K562 (cell line): ENCODE results near the gene TNN. TPM values are rescaled to one million over a fixed set of nuclear protein-coding genes. Genes with fewer than 3 reads are reported as not detected.

Experiments used
- ATAC-seq: fragments of 200-7000 bp; cut with Tn5 transposase; 3 replicates; pipeline ENCODE4 v1.9.1; 2020; ENCODE audit warnings: moderate library complexity
- BruUV-seq: library from RNA; stranded (reverse); fragments of 400-500 nt; replicated peaks from 2 replicates; lab custom pipeline; 2021; lab: Mats Ljungman, UMichigan
- CTCF ChIA-PET: fragments of 300-600 bp; formaldehyde crosslinking; extraction: SDS; loops from one replicate; lab custom pipeline; 2021; ENCODE audit warnings: low intra/inter-chr PET ratio; lab: Yijun Ruan, JAX
- POLR2A ChIA-PET: fragments of 300-600, 350-650 bp; sonication (Branson Sonifier 250); formaldehyde crosslinking; extraction: SDS; loops from one replicate; lab custom pipeline; 2021; ENCODE audit warnings: antibody characterized with exemption, inconsistent platforms; lab: Yijun Ruan, JAX
- DNase-seq, 4 experiments: peaks; one replicate each; pipeline versions ENCODE4 v3.0.0 to v3.0.0-alpha.2; 2011 to 2018; ENCODE audit warnings: low spot score in 3 of 4, mixed read lengths in 3 of 4; ENCODE audit errors: extremely low read depth in 1 of 4
- FAIRE-seq: peaks from 2 replicates; lab custom pipeline; 2011; peaks lifted over from hg19 to GRCh38; lab: Jason Lieb, UNC
- H2AFZ ChIP-seq: 2 replicates; pipeline ENCODE4 v1.6.0; 2011; ENCODE audit warnings: low read depth, low read length, control low read depth, inconsistent platforms
- H3K27ac ChIP-seq: fragments of 200-600 bp; 3 replicates; pipeline ENCODE4 v1.8.0; 2011; ENCODE audit warnings: low read depth, mild to moderate bottlenecking, control low read depth, inconsistent platforms, low read length, moderate library complexity, mixed read lengths; ENCODE audit errors: extremely low read depth
- H3K27me3 ChIP-seq, 2 experiments: fragments of 300-600 bp in 1 of 2; 2 replicates in 1 of 2; 3 replicates in 1 of 2; pipeline versions ENCODE4 v1.6.0 to v1.8.0; 2011; ENCODE audit warnings: inconsistent platforms in 2 of 2, low read length in 2 of 2, mild to moderate bottlenecking in 1 of 2, mixed read lengths in 1 of 2, moderate library complexity in 1 of 2; ENCODE audit not compliant: control insufficient read depth in 2 of 2, insufficient read depth in 2 of 2
- H3K36me3 ChIP-seq: fragments of 300-600 bp; 3 replicates; pipeline ENCODE4 v1.8.0; 2011; ENCODE audit warnings: mild to moderate bottlenecking, low read length, inconsistent platforms; ENCODE audit not compliant: control insufficient read depth, insufficient read depth
- H3K4me1 ChIP-seq, 2 experiments: fragments of 200-600 bp in 1 of 2; replicated peaks in 1 of 2; 2 replicates in 1 of 2; 3 replicates in 1 of 2; pipeline versions ENCODE4 v1.5.1 to v1.8.0; 2011; ENCODE audit warnings: inconsistent platforms in 2 of 2, low read length in 2 of 2, mild to moderate bottlenecking in 1 of 2, mixed read lengths in 1 of 2, moderate library complexity in 1 of 2; ENCODE audit not compliant: control insufficient read depth in 2 of 2, insufficient read depth in 2 of 2
- H3K4me2 ChIP-seq: 2 replicates; pipeline ENCODE4 v1.6.1; 2011; ENCODE audit warnings: low read length, control low read depth, inconsistent platforms, mixed read lengths; ENCODE audit not compliant: insufficient read depth
- H3K4me3 ChIP-seq: fragments of 200-600 bp; sonication (generic), shearing (Covaris generic); 2 replicates; pipeline ENCODE4 v1.5.1; 2016; ENCODE audit warnings: control low read depth, inconsistent platforms
- H3K79me2 ChIP-seq: fragments of 200-600 bp; 3 replicates; pipeline ENCODE4 v1.8.0; 2011; ENCODE audit warnings: low read length, inconsistent platforms; ENCODE audit not compliant: control insufficient read depth, insufficient read depth
- H3K9ac ChIP-seq, 2 experiments: 2 replicates each; pipeline versions ENCODE4 v1.6.0 to v1.6.1; 2011; ENCODE audit warnings: low read depth in 2 of 2, low read length in 2 of 2, control low read depth in 1 of 2, inconsistent platforms in 1 of 2, mild to moderate bottlenecking in 1 of 2, mixed read lengths in 1 of 2; ENCODE audit not compliant: insufficient read depth in 1 of 2
- H3K9me1 ChIP-seq: one replicate; pipeline ENCODE4 v1.6.0; 2011; ENCODE audit warnings: inconsistent platforms, mild to moderate bottlenecking, low read length, moderate library complexity; ENCODE audit not compliant: control insufficient read depth, insufficient read depth
- H3K9me3 ChIP-seq: replicated peaks from 2 replicates; pipeline ENCODE4 v1.5.1; 2011; ENCODE audit warnings: low read depth, low read length, inconsistent platforms; ENCODE audit not compliant: control insufficient read depth, insufficient read depth
- H4K20me1 ChIP-seq: replicated peaks from 2 replicates; pipeline ENCODE4 v1.6.1; 2011; ENCODE audit warnings: low read length, inconsistent platforms, mixed read lengths; ENCODE audit not compliant: control insufficient read depth, insufficient read depth
- BRCA1 ChIP-seq, 2 experiments: fragments of 450-650 bp in 1 of 2; sonication (generic) in 1 of 2; formaldehyde crosslinking in 1 of 2; IDR thresholded peaks; 2 replicates each; pipeline versions ENCODE4 v1.5.0 to v1.6.1; 2017 to 2020; ENCODE audit warnings: mild to moderate bottlenecking in 1 of 2, missing genetic modification reagents in 1 of 2
- CBFA2T2 ChIP-seq: fragments of 450-650 bp; conservative IDR thresholded peaks from 2 replicates; pipeline ENCODE4 v1.6.1; 2017; ENCODE audit warnings: mild to moderate bottlenecking
- CCAR2 ChIP-seq: fragments of 200-400 bp; formaldehyde crosslinking; IDR thresholded peaks from 2 replicates; pipeline ENCODE4 v1.6.1; 2017; ENCODE audit warnings: mild to moderate bottlenecking, low read depth, low read length
- CTBP1 ChIP-seq: fragments of 450-650 bp; IDR thresholded peaks from 2 replicates; pipeline ENCODE4 v1.6.1; 2016; ENCODE audit warnings: borderline replicate concordance
- KAT7 ChIP-seq: sonication (generic); formaldehyde crosslinking; IDR thresholded peaks from 2 replicates; pipeline ENCODE4 v1.8.0; 2022; ENCODE audit warnings: missing genetic modification reagents, mild to moderate bottlenecking, borderline replicate concordance
- KLF1 ChIP-seq: fragments of 450-650 bp; IDR thresholded peaks from 2 replicates; pipeline ENCODE4 v1.6.1; 2016; ENCODE audit warnings: missing genetic modification characterization, missing compliant biosample characterization
- MIER1 ChIP-seq: fragments of 450-650 bp; IDR thresholded peaks from 2 replicates; pipeline ENCODE4 v1.6.1; 2016; ENCODE audit warnings: antibody characterized with exemption, mild to moderate bottlenecking, low read depth
- NFE2L1 ChIP-seq: fragments of 450-650 bp; IDR thresholded peaks from 2 replicates; pipeline ENCODE4 v1.6.1; 2016; ENCODE audit warnings: missing genetic modification characterization, low read depth, mild to moderate bottlenecking, missing compliant biosample characterization, moderate library complexity, borderline replicate concordance
- RBM17 ChIP-seq: fragments of 200-400 bp; formaldehyde crosslinking; IDR thresholded peaks from 2 replicates; pipeline ENCODE4 v1.6.1; 2017; ENCODE audit warnings: low read depth, mild to moderate bottlenecking, low read length, borderline replicate concordance
- RBM25 ChIP-seq: fragments of 200-400 bp; formaldehyde crosslinking; IDR thresholded peaks from 2 replicates; pipeline ENCODE4 v1.6.1; 2018; ENCODE audit warnings: low read length, low read depth, moderate library complexity; ENCODE audit not compliant: severe bottlenecking
- SFPQ ChIP-seq: fragments of 200-400 bp; formaldehyde crosslinking; IDR thresholded peaks from 2 replicates; pipeline ENCODE4 v1.6.1; 2017; ENCODE audit warnings: mild to moderate bottlenecking, low read depth, low read length, moderate library complexity
- SREBF2 ChIP-seq: sonication (generic); formaldehyde crosslinking; IDR thresholded peaks from 2 replicates; pipeline ENCODE4 v1.4.0; 2020; ENCODE audit warnings: mild to moderate bottlenecking, missing genetic modification reagents
- STAG1 ChIP-seq: sonication (generic); formaldehyde crosslinking; IDR thresholded peaks from 2 replicates; pipeline ENCODE4 v1.5.0; 2020; ENCODE audit warnings: missing genetic modification reagents, borderline replicate concordance
- ZBTB26 ChIP-seq: fragments of 450-650 bp; formaldehyde crosslinking; IDR thresholded peaks from 2 replicates; pipeline ENCODE4 v1.4.0; 2022; ENCODE audit warnings: missing genetic modification characterization
- ZNF146 ChIP-seq: IDR thresholded peaks from one replicate; pipeline ENCODE4 v1.6.1; 2018; ENCODE audit warnings: missing compliant biosample characterization; ENCODE audit not compliant: unreplicated experiment
- ZNF212 ChIP-seq: fragments of 450-650 bp; formaldehyde crosslinking; IDR thresholded peaks from 2 replicates; pipeline ENCODE4 v1.4.0; 2020; ENCODE audit warnings: mild to moderate bottlenecking
- ZNF3 ChIP-seq: fragments of 250-450 bp; sonication (Bioruptor Pico); IDR thresholded peaks from 2 replicates; pipeline ENCODE4 v1.5.0; 2021; ENCODE audit warnings: mild to moderate bottlenecking, moderate library complexity
- ZNF766 ChIP-seq: fragments of 200-800 bp; sonication (Bioruptor generic); conservative IDR thresholded peaks from 2 replicates; pipeline ENCODE4 v1.6.1; 2016; ENCODE audit warnings: missing genetic modification characterization, missing compliant biosample characterization
- WGBS: fragments of 100-300 bp; shearing (Covaris generic); methylation state at CpG from one replicate; pipeline ENCODE4 v1.1.6; 2016; ENCODE audit warnings: low coverage, mixed read lengths; ENCODE audit not compliant: insufficient coverage; ENCODE audit errors: missing lambda C conversion rate; 5-methylcytosine and 5-hydroxymethylcytosine counted together
- in situ Hi-C: fragments of 300-500 bp; cut with MboI; formaldehyde crosslinking; loops from 4 replicates; pipeline ENCODE4 v1.15.0; 2018; ENCODE audit warnings: inconsistent platforms, mixed read lengths
- intact Hi-C: fragments of 100-400 bp; cut with micrococcal nuclease; formaldehyde crosslinking; loops from 2 replicates; pipeline ENCODE4 v1.14.2; 2022
- polyA plus RNA-seq, 8 experiments: library from polyadenylated mRNA; depleted of rRNA in 4 of 8; stranded (reverse) in 5 of 8; unstranded in 3 of 8; fragments of >200 nt; fragmentation: Nextera tagmentation in 2 of 8; fragmentation: Illumina TruSeq in 1 of 8; extraction: Ambion mirVana in 2 of 8; extraction: Trizol in 1 of 8; gene quantifications; 2 replicates each; pipeline versions ENCODE4 v1.2.1 to v1.2.3, GENCODE V29; 2011 to 2014; ENCODE audit warnings: inconsistent platforms in 1 of 8, missing spikeins in 1 of 8
- total RNA-seq, 7 experiments: library from RNA; depleted of rRNA in 6 of 7; stranded (reverse); fragments of >200 nt in 6 of 7; fragmentation: Illumina TruSeq in 2 of 7; extraction: Trizol in 2 of 7; gene quantifications; 2 replicates each; pipeline versions ENCODE4 v1.2.1 to v1.2.3, GENCODE V29; 2011 to 2021; ENCODE audit warnings: low replicate concordance in 1 of 7

Gene TNN
- total and polyA plus RNA-seq, 9 of the 15 experiments (the other 6 are each of a cell fraction or from before 2014, with no cell fraction given): 0.01 to 0.09 (median 0.07) TPM; not detected in 4

- Histone ChIP-seq H3K27me3 (peaks cover 16 to 32% of the 10 kb centered on the region in 2 experiments), H3K4me3 (no peak overlapping the region), H3K36me3 (no peaks in the 10 kb centered on the region), H4K20me1 (no peaks in the 10 kb centered on the region), H3K27ac (no peak overlapping the region), H3K4me1 (no peaks in the 10 kb centered on the region; a peak in 2 of 5 replicates), H3K9ac (no peak overlapping the region), H3K9me3 (no peaks in the 10 kb centered on the region), H3K79me2 (no peaks in the 10 kb centered on the region), H3K4me2 (no peak overlapping the region), H2AFZ (no peak overlapping the region), H3K9me1 (no peaks in the 10 kb centered on the region)
- intact Hi-C loops (no loop called here), in situ Hi-C loops (no loop called here)
- 0% methylated on average over 1 of the region's 1 CpG for WGBS
- ATAC-seq: no peak
- ChIA-PET CTCF (interaction anchor here (0.6 kb wide), 1 partner anchor 42 kb away, joined by 4 read pairs; no protein-coding TSS in a partner anchor), POLR2A (interaction anchor here (0.6 kb wide), 1 partner anchor 15 kb away, joined by 3 read pairs; no protein-coding TSS in a partner anchor)
- no peak for FAIRE-seq
- DNase-seq: no peak
- no TSS peak for BruUV-seq
- no peak for TF ChIP-seq BRCA1 (IDR thresholded peaks at IDR 0.05)
- TF ChIP-seq BRCA1 (CRISPR knock-in tag; IDR thresholded peaks at IDR 0.05): no peak
- TF ChIP-seq SFPQ: no peak
- no peak for TF ChIP-seq ZNF766 (CRISPR knock-in tag)
- TF ChIP-seq CBFA2T2: no peak
- no peak for TF ChIP-seq ZNF146
- TF ChIP-seq ZNF3 (CRISPR knock-in tag): no peak
- TF ChIP-seq KAT7 (CRISPR knock-in tag): no peak
- TF ChIP-seq CTBP1: no peak
- no peak for TF ChIP-seq SREBF2 (CRISPR knock-in tag)
- TF ChIP-seq CCAR2: no peak
- no peak for TF ChIP-seq NFE2L1 (tag)
- no peak for TF ChIP-seq MIER1
- no peak for TF ChIP-seq STAG1
- no peak for TF ChIP-seq RBM25
- no peak for TF ChIP-seq ZNF212
- TF ChIP-seq KLF1 (tag): no peak
- TF ChIP-seq RBM17: no peak
- TF ChIP-seq ZBTB26 (CRISPR knock-in tag): no peak
Observed at GRCh38 chr1:175132436-175132835, 64.8 kb downstream of the TNN start.
